Endothelial cell of umbilical vein (primary cell): ENCODE data around the gene ZDHHC7. TPM values are rescaled to one million over a fixed set of nuclear protein-coding genes. Genes with fewer than 3 reads are reported as not detected.

Source experiments
- BruUV-seq: library from RNA; stranded (reverse); fragments of 400-500 nt; replicated peaks from 2 replicates; lab custom pipeline; 2021; lab: Mats Ljungman, UMichigan
- CTCF ChIA-PET: fragments of 300-600, 350-600 bp; sonication (Branson Sonifier 250); formaldehyde crosslinking; loops from one replicate; lab custom pipeline; 2021; ENCODE audit warnings: antibody characterized with exemption, inconsistent platforms; lab: Charles Lee
- POLR2A ChIA-PET: fragments of 300-600, 350-600 bp; sonication (Branson Sonifier 250); formaldehyde crosslinking; loops from one replicate; lab custom pipeline; 2021; ENCODE audit warnings: antibody characterized with exemption, inconsistent platforms; lab: Charles Lee
- DNase-seq: peaks from one replicate; pipeline ENCODE4 v3.0.0-alpha.2; 2011; ENCODE audit warnings: low read depth, low spot score
- FAIRE-seq: peaks from 2 replicates; lab custom pipeline; 2011; peaks lifted over from hg19 to GRCh38; lab: Jason Lieb, UNC
- H2AFZ ChIP-seq: 2 replicates; pipeline ENCODE4 v1.6.0; 2012; ENCODE audit warnings: low read depth, low read length, control low read depth, inconsistent platforms
- H3K27ac ChIP-seq: 2 replicates; pipeline ENCODE4 v1.5.1; 2011; ENCODE audit warnings: low read depth, mild to moderate bottlenecking, control low read depth, low read length, moderate library complexity; ENCODE audit not compliant: insufficient read depth
- H3K27me3 ChIP-seq, 2 experiments: 2 replicates each; pipeline versions ENCODE4 v1.6.0 to v1.6.1; 2011; ENCODE audit warnings: low read length in 2 of 2, mixed read lengths in 1 of 2; ENCODE audit not compliant: control insufficient read depth in 2 of 2, insufficient read depth in 2 of 2
- H3K36me3 ChIP-seq, 2 experiments: 2 replicates in 1 of 2; 3 replicates in 1 of 2; pipeline ENCODE4 v1.5.1; 2011; ENCODE audit warnings: low read length in 2 of 2, mild to moderate bottlenecking in 1 of 2, moderate library complexity in 1 of 2; ENCODE audit not compliant: control insufficient read depth in 2 of 2, insufficient read depth in 2 of 2; ENCODE audit errors: extremely low read depth in 1 of 2
- H3K4me1 ChIP-seq: 3 replicates; pipeline ENCODE4 v1.5.1; 2011; ENCODE audit warnings: mild to moderate bottlenecking, low read length; ENCODE audit not compliant: control insufficient read depth, insufficient read depth; ENCODE audit errors: extremely low read depth
- H3K4me2 ChIP-seq: 2 replicates; pipeline ENCODE4 v1.6.1; 2011; ENCODE audit warnings: low read length, control low read depth, mixed read lengths; ENCODE audit not compliant: insufficient read depth
- H3K4me3 ChIP-seq, 3 experiments: fragments of 200-600 bp in 1 of 3; sonication (generic), shearing (Covaris generic) in 1 of 3; replicated peaks in 1 of 3; 2 replicates each; pipeline ENCODE4 v1.5.1; 2011 to 2016; ENCODE audit warnings: control low read depth in 3 of 3, low read length in 3 of 3, mild to moderate bottlenecking in 2 of 3, inconsistent platforms in 1 of 3, low read depth in 1 of 3, moderate library complexity in 1 of 3; ENCODE audit not compliant: insufficient read depth in 1 of 3
- H3K79me2 ChIP-seq: 2 replicates; pipeline ENCODE4 v1.6.0; 2012; ENCODE audit warnings: low read length, inconsistent platforms; ENCODE audit not compliant: control insufficient read depth, insufficient read depth
- H3K9ac ChIP-seq: replicated peaks from 2 replicates; pipeline ENCODE3; 2011; ENCODE audit warnings: low read length, control low read depth; ENCODE audit not compliant: insufficient read depth; ENCODE audit errors: extremely low read depth
- H3K9me1 ChIP-seq: replicated peaks from 3 replicates; pipeline ENCODE4 v1.6.0; 2011; ENCODE audit warnings: mild to moderate bottlenecking, low read length; ENCODE audit not compliant: control insufficient read depth, insufficient read depth; ENCODE audit errors: extremely low read depth
- H3K9me3 ChIP-seq: replicated peaks from 2 replicates; pipeline ENCODE4 v1.5.1; 2012; ENCODE audit warnings: low read length, inconsistent platforms; ENCODE audit not compliant: control insufficient read depth, insufficient read depth
- H4K20me1 ChIP-seq: replicated peaks from 2 replicates; pipeline ENCODE3; 2011; ENCODE audit warnings: mild to moderate bottlenecking, low read length; ENCODE audit not compliant: control insufficient read depth, insufficient read depth; ENCODE audit errors: extremely low read depth
- CTCF ChIP-seq, 2 donors: IDR thresholded peaks; 1 replicate in 1 of 2; 2 replicates in 1 of 2; pipeline ENCODE4 v1.5.1; 2011; ENCODE audit warnings: low read length in 2 of 2, mild to moderate bottlenecking in 2 of 2, moderate library complexity in 2 of 2, control low read depth in 1 of 2, inconsistent platforms in 1 of 2, low read depth in 1 of 2; ENCODE audit not compliant: insufficient read depth in 1 of 2; ENCODE audit errors: extremely low read depth in 1 of 2
- EZH2 ChIP-seq: IDR thresholded peaks from 2 replicates; pipeline ENCODE4 v1.6.1; 2012; ENCODE audit warnings: borderline replicate concordance, low read depth, mild to moderate bottlenecking, moderate library complexity, low read length, inconsistent platforms; ENCODE audit not compliant: severe bottlenecking
- FOS ChIP-seq: IDR thresholded peaks from 2 replicates; pipeline ENCODE4 v1.6.1; 2011; ENCODE audit warnings: mild to moderate bottlenecking, low read length, moderate library complexity, borderline replicate concordance; ENCODE audit not compliant: insufficient read depth
- GATA2 ChIP-seq: IDR thresholded peaks from 2 replicates; pipeline ENCODE4 v1.7.0; 2011; ENCODE audit warnings: low read depth, mild to moderate bottlenecking, moderate library complexity, mixed read lengths, low read length; ENCODE audit not compliant: insufficient read length, insufficient read depth
- JUN ChIP-seq: IDR thresholded peaks from 2 replicates; pipeline ENCODE4 v1.6.1; 2011; ENCODE audit warnings: borderline replicate concordance, low read depth; ENCODE audit not compliant: insufficient read length, insufficient read depth
- MAX ChIP-seq: IDR thresholded peaks from 2 replicates; pipeline ENCODE4 v1.6.1; 2011; ENCODE audit not compliant: insufficient read depth, insufficient read length
- MYC ChIP-seq: IDR thresholded peaks from one replicate; pipeline ENCODE4 v1.6.1; 2011; ENCODE audit warnings: mild to moderate bottlenecking, low read depth, low read length
- POLR2A ChIP-seq: IDR thresholded peaks from 2 replicates; pipeline ENCODE4 v1.6.1; 2012; ENCODE audit warnings: low read depth, mild to moderate bottlenecking, control low read depth, low read length
- POLR2AphosphoS5 ChIP-seq: IDR thresholded peaks from 2 replicates; pipeline ENCODE4 v1.6.1; 2012; ENCODE audit warnings: low read depth, mild to moderate bottlenecking, control low read depth, low read length, moderate library complexity; ENCODE audit not compliant: insufficient read depth
- dilution Hi-C: fragments of 300-500 bp; cut with MboI; formaldehyde crosslinking; loops from one replicate; pipeline ENCODE4 v1.15.0; 2019; ENCODE audit warnings: low sequenced_read_pairs; ENCODE audit not compliant: extremely low pct_ligation_motif_present
- intact Hi-C: fragments of 100-400 bp; cut with micrococcal nuclease; formaldehyde crosslinking; loops from one replicate; pipeline ENCODE4 v1.10.0; 2022
- polyA plus RNA-seq, 4 experiments: library from polyadenylated mRNA; depleted of rRNA in 3 of 4; stranded (reverse) in 3 of 4; unstranded in 1 of 4; fragments of >200 nt; gene quantifications; 2 replicates each; pipeline versions ENCODE4 v1.2.1 to v1.2.3, GENCODE V29; 2011 to 2012; ENCODE audit warnings: missing spikeins in 1 of 4
- total RNA-seq: library from RNA; stranded (reverse); gene quantifications from 2 replicates; pipeline ENCODE4 v1.2.3, GENCODE V29; 2021

ZDHHC7 gene
- total and polyA plus RNA-seq, 2 donors (not counting 3 experiments of a cell fraction or from before 2014, with no cell fraction given), result 44.1 to 46.2 TPM

- CTCF ChIA-PET, result interaction anchor here (1.2 to 1.7 kb wide), 2 partner anchors 17 to 98 kb away, joined by 5 to 6 read pairs; no protein-coding TSS in a partner anchor
These were observed 22.8 kb downstream of the ZDHHC7 start for GRCh38 chr16:84988328-84989080.

More at GRCh38 chr16:84988328-84989080, 22.8 kb downstream of the ZDHHC7 start:
- peaks cover 14% of the 10 kb centered on the region for H3K79me2 ChIP-seq
- no peaks in the 10 kb centered on the region for H4K20me1 ChIP-seq
- H3K4me1 ChIP-seq, result no peaks in the 10 kb centered on the region
- FAIRE-seq (no peak), DNase-seq (no peak)
- no peak overlapping the region for H3K4me2 ChIP-seq
- H3K27ac ChIP-seq, result no peak overlapping the region
- H2AFZ ChIP-seq, result no peak overlapping the region
- dilution Hi-C loops, result no loop called here
- no TSS peak for BruUV-seq
- H3K27me3 ChIP-seq, result no peaks in the 10 kb centered on the region
- H3K9me3 ChIP-seq, result no peaks in the 10 kb centered on the region
- peaks cover 0 to 25% of the 10 kb centered on the region in 2 experiments for H3K36me3 ChIP-seq
- no peak overlapping the region for H3K9ac ChIP-seq
- no peak overlapping the region for H3K4me3 ChIP-seq
- no peaks in the 10 kb centered on the region for H3K9me1 ChIP-seq
- POLR2A ChIA-PET, result no interaction called here
- TF ChIP-seq FOS (no peak), EZH2 (no peak), POLR2AphosphoS5 (no peak), JUN (no peak), MYC (no peak), GATA2 (no peak), MAX (no peak), CTCF (IDR thresholded peaks at IDR 0.05; ENCODE audit: extremely low read depth in 1 of 2, insufficient read depth in 1 of 2, low read depth in 1 of 2, low read length in 2 of 2) (no peak), POLR2A (no peak)
- intact Hi-C loops, result no loop called here
